ENCODE measurements around the gene DPP6.
"Not testable (repeated sequence)": the region's sequence is repeated elsewhere in the genome, so short reads cannot be mapped to it uniquely, and the experiment has no call there.

DNA sequence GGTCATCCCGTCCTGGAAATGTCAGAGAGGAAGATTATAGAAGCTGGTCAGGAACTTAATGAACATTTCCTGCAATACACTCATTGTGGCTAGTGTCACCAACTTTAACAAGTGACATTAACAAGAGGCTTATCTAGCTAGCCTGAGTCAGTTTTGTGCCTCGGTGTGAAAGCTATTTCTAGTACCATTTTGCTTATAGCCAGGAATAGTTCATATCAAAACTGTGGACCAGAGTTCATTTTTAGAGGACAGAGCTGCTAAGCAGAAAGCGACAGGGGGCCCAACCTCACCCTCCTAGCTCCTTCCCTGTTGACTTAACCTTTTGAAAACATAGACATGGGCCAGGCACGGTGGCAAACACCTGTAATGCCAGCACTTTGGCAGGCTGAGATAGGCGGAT is 76.9 kb downstream of the DPP6 start:
- TF ChIP-seq POLR2AphosphoS5 (IDR thresholded peaks at IDR 0.05); CTCF (IDR thresholded peaks at IDR 0.05 in 8 of 11, conservative IDR thresholded peaks at IDR 0.05 in 3 of 11): not testable (repeated sequence)
